PC-9 (cell line): ENCODE results near the gene RXRB. TPM values are rescaled to one million over a fixed set of nuclear protein-coding genes. Genes with fewer than 3 reads are reported as not detected.

Experiments used
- BruUV-seq: library from RNA; stranded (reverse); fragments of 400-500 nt; replicated peaks from 2 replicates; lab custom pipeline; 2021; lab: Mats Ljungman, UMichigan
- CTCF ChIA-PET: fragments of 300-600 bp; sonication (Branson Sonifier 250); formaldehyde crosslinking; loops from one replicate; lab custom pipeline; 2022; ENCODE audit warnings: antibody characterized with exemption; lab: Charles Lee
- POLR2A ChIA-PET: fragments of 300-600 bp; sonication (Branson Sonifier 250); formaldehyde crosslinking; loops from one replicate; lab custom pipeline; 2022; ENCODE audit warnings: antibody characterized with exemption; ENCODE audit not compliant: unreplicated experiment; lab: Charles Lee
- DNase-seq, 2 experiments: peaks; one replicate each; pipeline versions ENCODE4 v3.0.0 to v3.0.0-alpha.2; 2015 to 2022; ENCODE audit warnings: mixed read lengths in 1 of 2
- H2AFZ ChIP-seq: fragments of 200-600 bp; sonication (generic); 2 replicates; pipeline ENCODE4 v1.8.1; 2017; ENCODE audit warnings: antibody characterized with exemption
- H3F3A ChIP-seq: fragments of 200-600 bp; sonication (generic); 2 replicates; pipeline ENCODE4 v1.8.1; 2017; ENCODE audit warnings: antibody characterized with exemption, mild to moderate bottlenecking, low read depth; ENCODE audit not compliant: insufficient read depth
- H3K27ac ChIP-seq: fragments of 200-600 bp; sonication (generic); 2 replicates; pipeline ENCODE4 v1.6.1; 2016; ENCODE audit warnings: mixed run types
- H3K27me3 ChIP-seq: fragments of 200-600 bp; sonication (generic); 2 replicates; pipeline ENCODE4 v1.6.1; 2016; ENCODE audit warnings: low read depth, mixed run types; ENCODE audit not compliant: insufficient read depth
- H3K36me3 ChIP-seq: fragments of 200-600 bp; sonication (generic); 2 replicates; pipeline ENCODE4 v1.6.1; 2016; ENCODE audit warnings: low read depth, mixed run types
- H3K4me1 ChIP-seq: fragments of 200-600 bp; sonication (generic); replicated peaks from 2 replicates; pipeline ENCODE4 v1.6.1; 2016; ENCODE audit warnings: mixed run types; ENCODE audit not compliant: insufficient read depth
- H3K4me2 ChIP-seq: fragments of 200-600 bp; sonication (generic); 2 replicates; pipeline ENCODE4 v1.6.1; 2017; ENCODE audit warnings: mixed run types
- H3K4me3 ChIP-seq: fragments of 200-600 bp; sonication (generic); 2 replicates; pipeline ENCODE4 v1.6.1; 2016; ENCODE audit warnings: mixed run types
- H3K79me2 ChIP-seq: fragments of 200-600 bp; sonication (generic); 2 replicates; pipeline ENCODE4 v1.6.1; 2017; ENCODE audit warnings: low read depth, mixed run types
- H3K9me2 ChIP-seq: fragments of 200-600 bp; sonication (generic); 2 replicates; pipeline ENCODE4 v1.8.1; 2017; ENCODE audit warnings: mild to moderate bottlenecking; ENCODE audit not compliant: insufficient read depth
- H3K9me3 ChIP-seq: fragments of 200-600 bp; sonication (generic); 2 replicates; pipeline ENCODE4 v1.8.1; 2016; ENCODE audit warnings: low read depth; ENCODE audit not compliant: insufficient read depth
- H4K20me1 ChIP-seq: fragments of 200-600 bp; sonication (generic); 2 replicates; pipeline ENCODE4 v1.8.1; 2017; ENCODE audit not compliant: insufficient read depth
- EZH2 ChIP-seq: fragments of 200-600 bp; sonication (generic); IDR thresholded peaks from 2 replicates; pipeline ENCODE4 v1.8.0; 2017; ENCODE audit warnings: antibody characterized with exemption, low read depth
- intact Hi-C: fragments of 100-400 bp; cut with micrococcal nuclease; formaldehyde crosslinking; loops from one replicate; pipeline ENCODE4 v1.10.0; 2022; ENCODE audit not compliant: unreplicated experiment
- total RNA-seq: library from RNA; stranded (reverse); gene quantifications from 2 replicates; pipeline ENCODE4 v1.2.3, GENCODE V29; 2021
- TF ChIP-seq, protein P1 (sequence below): fragments of 200-600 bp; sonication (generic); conservative IDR thresholded peaks from 2 replicates; pipeline ENCODE4 v1.6.1; 2017; ENCODE audit warnings: mixed run types, antibody characterized with exemption, mild to moderate bottlenecking, moderate library complexity

The RXRB gene
- total RNA-seq, 1 experiment from 2014 or later = 49.8 TPM

DNA sequence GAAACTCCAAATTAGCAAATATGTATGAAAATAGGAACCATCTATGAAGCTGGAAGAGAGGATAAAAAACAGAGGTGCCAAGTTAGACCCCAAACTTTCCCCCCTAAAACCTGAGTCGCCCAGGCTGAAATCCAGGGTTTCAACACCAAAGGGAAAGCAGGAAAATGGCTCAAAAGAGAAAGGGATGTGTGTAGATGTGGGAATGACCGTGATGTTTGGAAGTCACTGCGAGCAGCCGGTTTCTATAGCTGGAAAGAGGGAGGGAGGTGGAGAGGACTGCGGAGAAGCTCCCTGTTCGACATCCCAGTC lies 12.3 kb upstream of the RXRB start:
- Histone ChIP-seq H3K27ac (no peak overlapping the region), H3K36me3 (0 out of 2 replicates have a peak, but pooled peaks cover 8% of the 10 kb centered on the region), H3K9me2 (no peaks in the 10 kb centered on the region), H3K4me2 (no peak overlapping the region), H3F3A (peaks cover 16% of the 10 kb centered on the region; the same call in 1 of the 2 replicates), H3K9me3 (no peaks in the 10 kb centered on the region), H2AFZ (no peak overlapping the region), H3K4me3 (no peak overlapping the region), H3K79me2 (no peaks in the 10 kb centered on the region), H4K20me1 (no peaks in the 10 kb centered on the region), H3K4me1 (no peaks in the 10 kb centered on the region), H3K27me3 (0 out of 2 replicates have a peak, but pooled peaks cover 7% of the 10 kb centered on the region)
- DNase-seq = no peak
- CTCF ChIA-PET = no interaction called here
- POLR2A ChIA-PET = no interaction called here
- no TSS peak for BruUV-seq
- TF ChIP-seq EZH2 = no peak
- TF ChIP-seq, protein P1, sequence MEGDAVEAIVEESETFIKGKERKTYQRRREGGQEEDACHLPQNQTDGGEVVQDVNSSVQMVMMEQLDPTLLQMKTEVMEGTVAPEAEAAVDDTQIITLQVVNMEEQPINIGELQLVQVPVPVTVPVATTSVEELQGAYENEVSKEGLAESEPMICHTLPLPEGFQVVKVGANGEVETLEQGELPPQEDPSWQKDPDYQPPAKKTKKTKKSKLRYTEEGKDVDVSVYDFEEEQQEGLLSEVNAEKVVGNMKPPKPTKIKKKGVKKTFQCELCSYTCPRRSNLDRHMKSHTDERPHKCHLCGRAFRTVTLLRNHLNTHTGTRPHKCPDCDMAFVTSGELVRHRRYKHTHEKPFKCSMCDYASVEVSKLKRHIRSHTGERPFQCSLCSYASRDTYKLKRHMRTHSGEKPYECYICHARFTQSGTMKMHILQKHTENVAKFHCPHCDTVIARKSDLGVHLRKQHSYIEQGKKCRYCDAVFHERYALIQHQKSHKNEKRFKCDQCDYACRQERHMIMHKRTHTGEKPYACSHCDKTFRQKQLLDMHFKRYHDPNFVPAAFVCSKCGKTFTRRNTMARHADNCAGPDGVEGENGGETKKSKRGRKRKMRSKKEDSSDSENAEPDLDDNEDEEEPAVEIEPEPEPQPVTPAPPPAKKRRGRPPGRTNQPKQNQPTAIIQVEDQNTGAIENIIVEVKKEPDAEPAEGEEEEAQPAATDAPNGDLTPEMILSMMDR = no peak
- intact Hi-C loops = no loop called here

DNA sequence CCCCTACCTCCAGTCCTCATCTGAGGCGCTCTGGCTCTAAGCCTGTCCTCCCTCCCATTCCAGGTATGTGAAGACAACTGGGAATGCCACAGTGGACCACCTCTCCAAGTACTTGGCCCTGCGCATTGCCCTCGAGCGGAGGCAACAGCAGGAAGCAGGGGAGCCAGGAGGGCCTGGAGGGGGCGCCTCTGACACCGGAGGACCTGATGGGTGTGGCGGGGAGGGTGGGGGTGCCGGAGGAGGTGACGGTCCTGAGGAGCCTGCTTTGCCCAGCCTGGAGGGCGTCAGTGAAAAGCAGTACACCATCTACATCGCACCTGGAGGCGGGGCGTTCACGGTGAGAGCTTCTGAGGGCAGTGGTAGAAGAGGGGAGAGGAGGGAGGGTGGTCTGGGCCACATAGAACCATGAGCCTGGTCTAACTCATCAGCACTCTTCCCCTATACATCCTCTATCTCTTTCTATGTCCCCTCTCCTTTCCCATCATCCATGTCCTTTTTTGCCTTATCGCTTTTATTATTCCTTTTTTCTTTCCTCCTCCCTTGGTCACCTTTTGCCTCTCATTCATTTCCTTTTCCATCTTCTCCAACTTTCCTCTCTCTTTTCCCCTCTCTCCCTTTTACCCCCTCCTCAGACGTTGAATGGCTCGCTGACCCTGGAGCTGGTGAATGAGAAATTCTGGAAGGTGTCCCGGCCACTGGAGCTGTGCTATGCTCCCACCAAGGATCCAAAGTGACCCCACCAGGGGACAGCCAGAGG lies 11.4 kb upstream of the RXRB start:
- Histone ChIP-seq H4K20me1 (no peaks in the 10 kb centered on the region), H3K79me2 (no peaks in the 10 kb centered on the region), H2AFZ (no peak overlapping the region), H3K9me2 (no peaks in the 10 kb centered on the region), H3K4me1 (peaks cover 8% of the 10 kb centered on the region), H3K9me3 (no peaks in the 10 kb centered on the region), H3K36me3 (0 out of 2 replicates have a peak, but pooled peaks cover 8% of the 10 kb centered on the region), H3K27ac (no peak overlapping the region), H3K4me2 (no peak overlapping the region), H3K4me3 (no peak overlapping the region), H3K27me3 (0 out of 2 replicates have a peak, but pooled peaks cover 7% of the 10 kb centered on the region), H3F3A (peaks cover 16% of the 10 kb centered on the region; the same call in 1 of the 2 replicates)
- ChIA-PET POLR2A (interaction anchor here (0.7 kb wide), 1 partner anchor 1789 kb away, joined by 6 read pairs; no protein-coding TSS in a partner anchor), CTCF (no interaction called here)
- no peak for TF ChIP-seq EZH2
- TF ChIP-seq, protein P1 = no peak
- intact Hi-C loops = no loop called here
- BruUV-seq = no TSS peak
- DNase-seq = no peak

DNA sequence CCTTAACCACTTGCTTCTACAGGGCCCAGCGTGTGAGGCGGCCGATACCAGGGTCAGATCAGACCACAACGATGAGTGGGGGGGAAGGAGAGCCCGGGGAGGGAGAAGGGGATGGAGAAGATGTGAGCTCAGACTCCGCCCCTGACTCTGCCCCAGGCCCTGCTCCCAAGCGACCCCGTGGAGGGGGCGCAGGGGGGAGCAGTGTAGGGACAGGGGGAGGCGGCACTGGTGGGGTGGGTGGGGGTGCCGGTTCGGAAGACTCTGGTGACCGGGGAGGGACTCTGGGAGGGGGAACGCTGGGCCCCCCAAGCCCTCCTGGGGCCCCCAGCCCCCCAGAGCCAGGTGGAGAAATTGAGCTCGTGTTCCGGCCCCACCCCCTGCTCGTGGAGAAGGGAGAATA lies 10.7 kb upstream of the RXRB start:
- Histone ChIP-seq H3K9me3 (no peaks in the 10 kb centered on the region), H3K9me2 (no peaks in the 10 kb centered on the region), H3K79me2 (no peaks in the 10 kb centered on the region), H3K4me2 (no peak overlapping the region), H3K4me1 (peaks cover 11% of the 10 kb centered on the region), H3K36me3 (0 out of 2 replicates have a peak, but pooled peaks cover 8% of the 10 kb centered on the region), H3K4me3 (no peak overlapping the region), H3F3A (peaks cover 21% of the 10 kb centered on the region; the same call in 1 of the 2 replicates), H3K27ac (no peak overlapping the region), H4K20me1 (no peaks in the 10 kb centered on the region), H3K27me3 (0 out of 2 replicates have a peak, but pooled peaks cover 7% of the 10 kb centered on the region), H2AFZ (no peak overlapping the region)
- no peak for DNase-seq
- intact Hi-C loops = no loop called here
- BruUV-seq = no TSS peak
- ChIA-PET CTCF (no interaction called here), POLR2A (no interaction called here)
- TF ChIP-seq, protein P1 = no peak
- no peak for TF ChIP-seq EZH2
